D721Med (cell line): ENCODE data around the gene CMTM3.

Source experiments
- DNase-seq: peaks from one replicate; pipeline ENCODE4 v3.0.0; 2011; ENCODE audit warnings: low spot score; ENCODE audit not compliant: insufficient read length
- FAIRE-seq: peaks from 2 replicates; lab custom pipeline; 2011; peaks lifted over from hg19 to GRCh38; lab: Jason Lieb, UNC
- CTCF ChIP-seq: IDR thresholded peaks from 2 replicates; pipeline ENCODE4 v1.5.1; 2012; ENCODE audit warnings: mild to moderate bottlenecking, control low read depth; ENCODE audit not compliant: insufficient read depth; ENCODE audit errors: missing control alignments

CMTM3 gene, protein sequence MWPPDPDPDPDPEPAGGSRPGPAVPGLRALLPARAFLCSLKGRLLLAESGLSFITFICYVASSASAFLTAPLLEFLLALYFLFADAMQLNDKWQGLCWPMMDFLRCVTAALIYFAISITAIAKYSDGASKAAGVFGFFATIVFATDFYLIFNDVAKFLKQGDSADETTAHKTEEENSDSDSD

DNA sequence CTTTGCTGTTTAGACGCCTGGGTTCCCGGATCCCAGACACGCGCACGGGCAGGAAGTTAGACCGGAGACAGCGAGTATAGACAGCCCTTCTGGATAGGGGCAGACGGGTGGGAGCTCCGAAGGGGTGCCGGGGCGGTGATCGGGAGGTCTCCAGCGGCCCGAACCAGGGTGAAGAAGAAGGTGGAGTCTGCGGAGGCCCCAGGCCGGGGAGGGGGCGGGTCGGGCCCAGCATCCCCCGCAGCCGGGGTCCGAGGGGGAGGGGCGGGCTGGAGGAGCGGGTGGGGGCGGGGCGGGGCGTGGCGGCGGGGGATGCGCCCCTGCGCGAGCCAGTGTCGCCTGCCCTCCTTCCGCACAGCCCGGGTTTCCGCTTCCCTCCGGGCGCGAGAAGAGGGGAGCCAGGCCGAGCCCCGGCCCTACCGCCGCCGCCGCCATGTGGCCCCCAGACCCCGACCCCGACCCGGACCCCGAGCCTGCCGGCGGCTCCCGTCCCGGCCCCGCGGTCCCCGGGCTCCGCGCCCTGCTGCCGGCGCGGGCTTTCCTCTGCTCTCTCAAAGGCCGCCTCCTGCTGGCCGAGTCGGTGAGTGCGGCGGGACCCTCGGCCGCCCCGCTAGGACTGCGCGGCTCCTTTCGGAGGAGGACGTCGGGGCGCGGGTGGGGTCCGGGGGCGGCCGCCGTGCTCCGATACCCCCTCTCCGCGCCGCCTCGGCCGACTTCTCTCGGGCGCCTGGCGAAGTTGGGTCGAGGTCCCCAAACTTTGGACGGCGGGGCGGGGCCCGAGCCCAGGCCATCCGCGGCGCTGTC, at the start of gene CMTM3:
TSS of gene CMTM3 (plus strand) at position 329 of the 801 bp plus-strand sequence. CDS start at position 431, 102 bp downstream.
- peak; percentile 38 for DNase-seq
- FAIRE-seq = no peak
- peak; percentile 57 for TF ChIP-seq CTCF

GRCh38 chr16:66560107-66560506, 44.4 kb upstream of the CMTM3 start:
- TF ChIP-seq CTCF = no peak
- FAIRE-seq = no peak
- no peak for DNase-seq

GRCh38 chr16:66561381-66562080, 43.0 kb upstream of the CMTM3 start:
- FAIRE-seq (no peak), DNase-seq (no peak)
- TF ChIP-seq CTCF = no peak

DNA sequence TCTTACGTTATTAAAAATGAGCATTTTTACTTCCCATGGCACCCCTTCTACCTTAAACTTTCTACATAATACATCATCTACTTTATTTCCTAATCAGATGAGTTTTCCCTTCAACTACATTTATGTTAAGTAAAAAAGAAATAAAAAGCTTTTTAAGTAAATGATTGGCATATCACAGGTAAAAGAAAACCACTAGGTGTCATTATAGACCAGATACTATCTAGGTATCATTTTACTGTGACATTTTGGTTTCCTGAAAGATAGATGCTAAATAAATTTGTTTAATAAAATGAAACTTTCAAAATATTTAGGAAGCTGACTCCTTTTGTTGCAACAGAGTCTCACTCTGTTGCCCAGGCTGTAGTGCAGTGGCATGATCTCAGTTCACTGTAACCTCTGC, 42.1 kb upstream of the CMTM3 start:
- DNase-seq (no peak), FAIRE-seq (no peak)
- TF ChIP-seq CTCF = no peak

GRCh38 chr16:66562986-66563385, 41.5 kb upstream of the CMTM3 start:
- DNase-seq (no peak), FAIRE-seq (no peak)

More at GRCh38 chr16:66562986-66563385, 41.5 kb upstream of the CMTM3 start:
- TF ChIP-seq CTCF = no peak
